Stimulated activated CD8-positive, alpha-beta memory T cell treated with anti-CD3 and anti-CD28 coated beads, Interleukin-4, amount 100 ng/mL, for 1 hour (primary cell): ENCODE measurements around the gene ABAT.
"Not testable (repeated sequence)": the region's sequence is repeated elsewhere in the genome, so short reads cannot be mapped to it uniquely, and the experiment has no call there.

Source experiments
- DNase-seq, 2 donors: peaks; one replicate each; pipeline ENCODE4 v3.0.0-alpha.2; 2020; ENCODE audit warnings: low read depth in 2 of 2, low spot score in 1 of 2

ABAT gene

GRCh38 chr16:8777217-8777616 is 102.8 kb downstream of the ABAT start:
- DNase-seq, result no peak

GRCh38 chr16:8781797-8782196 is 107.4 kb downstream of the ABAT start:
- DNase-seq, result no peak

GRCh38 chr16:8782673-8783072 is 108.3 kb downstream of the ABAT start:
- no peak for DNase-seq

GRCh38 chr16:8785408-8785807 is 111.0 kb downstream of the ABAT start:
- DNase-seq, result no peak

GRCh38 chr16:8786316-8786715 is 111.9 kb downstream of the ABAT start:
- DNase-seq, result not testable (repeated sequence)

- no peak for DNase-seq
These were observed 114.3 kb downstream of the ABAT start for GRCh38 chr16:8788578-8789172.

- DNase-seq, result no peak
These were observed 120.7 kb downstream of the ABAT start for GRCh38 chr16:8795091-8795490.

GRCh38 chr16:8795818-8796217 is 121.4 kb downstream of the ABAT start:
- DNase-seq, result no peak

GRCh38 chr16:8796469-8797363 is 122.3 kb downstream of the ABAT start:
- no peak for DNase-seq

GRCh38 chr16:8797364-8798173 is 123.2 kb downstream of the ABAT start, which contains the start of the genes PMM2 and TMEM186:
PMM2 (plus strand) TSS chr16:8797839; CDS start chr16:8797883, 44 bp downstream.
TMEM186 (minus strand) TSS chr16:8797639; CDS start chr16:8797614, 25 bp downstream.
- DNase-seq, result peak; percentile 81 to 90

GRCh38 chr16:8798174-8798527 is 123.7 kb downstream of the ABAT start:
- no peak for DNase-seq

GRCh38 chr16:8798535-8799157 is 124.2 kb downstream of the ABAT start:
- DNase-seq, result no peak

- no peak for DNase-seq
These were observed 127.3 kb downstream of the ABAT start for GRCh38 chr16:8801701-8802100.

GRCh38 chr16:8803733-8804132 is 129.3 kb downstream of the ABAT start:
- DNase-seq, result not testable (repeated sequence)

GRCh38 chr16:8804313-8804712 is 129.9 kb downstream of the ABAT start:
- no peak for DNase-seq

- DNase-seq, result no peak
These were observed 132.0 kb downstream of the ABAT start for GRCh38 chr16:8806272-8806983.

- DNase-seq, result no peak
These were observed 132.8 kb downstream of the ABAT start for GRCh38 chr16:8807189-8807588.

GRCh38 chr16:8808009-8808408 is 133.6 kb downstream of the ABAT start:
- no peak for DNase-seq

- no peak for DNase-seq
These were observed 134.4 kb downstream of the ABAT start for GRCh38 chr16:8808613-8809353.
